Measurements from ENCODE around the gene GALNT5.

The GALNT5 gene

GRCh38 chr2:157304811-157305722, 47.6 kb downstream of the GALNT5 start:
- Histone ChIP-seq H3K4me1 (ENCODE audit: control insufficient read depth in 1 of 2, insufficient read depth in 1 of 2, low read depth in 1 of 2, low read length in 1 of 2) (peaks cover 8 to 14% of the 10 kb centered on the region in 2 experiments), H3K9me3 (no peaks in the 10 kb centered on the region), H3K36me3 (no peaks in the 10 kb centered on the region), H3K4me3 (ENCODE audit: low read depth in 1 of 2, low read length in 1 of 2) (no peak overlapping the region), H3K27me3 (no peaks in the 10 kb centered on the region), H3K27ac (no peak overlapping the region)
- TF ChIP-seq CTCF (IDR thresholded peaks at IDR 0.05), result no peak

GRCh38 chr2:157305723-157306110, 48.2 kb downstream of the GALNT5 start:
- TF ChIP-seq CTCF (IDR thresholded peaks at IDR 0.05), result no peak
- Histone ChIP-seq H3K9me3 (no peaks in the 10 kb centered on the region), H3K4me1 (ENCODE audit: control insufficient read depth in 1 of 2, insufficient read depth in 1 of 2, low read depth in 1 of 2, low read length in 1 of 2) (peaks cover 8 to 14% of the 10 kb centered on the region in 2 experiments), H3K27ac (no peak overlapping the region), H3K4me3 (ENCODE audit: low read depth in 1 of 2, low read length in 1 of 2) (no peak overlapping the region), H3K36me3 (no peaks in the 10 kb centered on the region), H3K27me3 (no peaks in the 10 kb centered on the region)

GRCh38 chr2:157307021-157307420, 49.5 kb downstream of the GALNT5 start:
- peaks cover 8 to 14% of the 10 kb centered on the region in 2 experiments for H3K4me1 ChIP-seq (ENCODE audit: control insufficient read depth in 1 of 2, insufficient read depth in 1 of 2, low read depth in 1 of 2, low read length in 1 of 2)
- no peak overlapping the region for H3K4me3 ChIP-seq (ENCODE audit: low read depth in 1 of 2, low read length in 1 of 2)
- no peaks in the 10 kb centered on the region for H3K36me3 ChIP-seq
- H3K27me3 ChIP-seq, result no peaks in the 10 kb centered on the region
- TF ChIP-seq CTCF (IDR thresholded peaks at IDR 0.05), result no peak
- H3K9me3 ChIP-seq, result no peaks in the 10 kb centered on the region
- H3K27ac ChIP-seq, result no peak overlapping the region

GRCh38 chr2:157309878-157310277, 52.4 kb downstream of the GALNT5 start:
- Histone ChIP-seq H3K27me3 (no peaks in the 10 kb centered on the region), H3K36me3 (no peaks in the 10 kb centered on the region), H3K9me3 (no peaks in the 10 kb centered on the region), H3K27ac (no peak overlapping the region), H3K4me1 (ENCODE audit: control insufficient read depth in 1 of 2, insufficient read depth in 1 of 2, low read depth in 1 of 2, low read length in 1 of 2) (peaks cover 8 to 14% of the 10 kb centered on the region in 2 experiments), H3K4me3 (ENCODE audit: low read depth in 1 of 2, low read length in 1 of 2) (no peak overlapping the region)
- no peak for TF ChIP-seq CTCF (IDR thresholded peaks at IDR 0.05)

GRCh38 chr2:157311706-157312105, 54.2 kb downstream of the GALNT5 start:
- Histone ChIP-seq H3K27me3 (no peaks in the 10 kb centered on the region), H3K4me1 (ENCODE audit: control insufficient read depth in 1 of 2, insufficient read depth in 1 of 2, low read depth in 1 of 2, low read length in 1 of 2) (peaks cover 8 to 9% of the 10 kb centered on the region in 2 experiments), H3K9me3 (no peaks in the 10 kb centered on the region), H3K36me3 (no peaks in the 10 kb centered on the region), H3K27ac (no peak overlapping the region), H3K4me3 (ENCODE audit: low read depth in 1 of 2, low read length in 1 of 2) (no peak overlapping the region)
- TF ChIP-seq CTCF (IDR thresholded peaks at IDR 0.05), result no peak
